Panc1 (cell line): ENCODE data around the gene MORC2. TPM values are rescaled to one million over a fixed set of nuclear protein-coding genes. Genes with fewer than 3 reads are reported as not detected.

ENCODE experiments used
- ATAC-seq: fragments of 200-7000 bp; cut with Tn5 transposase; 2 replicates; pipeline ENCODE4 v1.9.1; 2020; ENCODE audit warnings: mild to moderate bottlenecking, moderate library complexity
- BruUV-seq: library from RNA; stranded (reverse); fragments of 400-500 nt; replicated peaks from 2 replicates; lab custom pipeline; 2021; lab: Mats Ljungman, UMichigan
- CTCF ChIA-PET: fragments of 300-600 bp; sonication (Branson Sonifier 250); formaldehyde crosslinking; loops from one replicate; lab custom pipeline; 2022; ENCODE audit warnings: antibody characterized with exemption; lab: Charles Lee
- POLR2A ChIA-PET: fragments of 300-600 bp; sonication (Branson Sonifier 250); formaldehyde crosslinking; loops from one replicate; lab custom pipeline; 2022; ENCODE audit warnings: antibody characterized with exemption; lab: Charles Lee
- DNase-seq: peaks from one replicate; pipeline ENCODE4 v3.0.0-alpha.2; 2010; ENCODE audit warnings: low read depth, low spot score
- H3K27ac ChIP-seq: 2 replicates; pipeline ENCODE4 v1.5.1; 2011; ENCODE audit warnings: mild to moderate bottlenecking, low read length, inconsistent platforms
- H3K27me3 ChIP-seq: fragments of 200-500 bp; sonication (Bioruptor generic); 2 replicates; pipeline ENCODE4 v1.6.0; 2014; ENCODE audit warnings: low read length, inconsistent platforms; ENCODE audit not compliant: control insufficient read depth, insufficient read depth
- H3K36me3 ChIP-seq: fragments of 200-500 bp; sonication (Bioruptor generic); 2 replicates; pipeline ENCODE4 v1.5.1; 2014; ENCODE audit warnings: inconsistent platforms, mild to moderate bottlenecking, low read length, moderate library complexity; ENCODE audit not compliant: control insufficient read depth, insufficient read depth
- H3K4me1 ChIP-seq: 2 replicates; pipeline ENCODE4 v1.5.1; 2011; ENCODE audit warnings: inconsistent platforms, mild to moderate bottlenecking, low read length, moderate library complexity; ENCODE audit not compliant: control insufficient read depth, insufficient read depth
- H3K4me3 ChIP-seq, 2 experiments: 2 replicates each; pipeline ENCODE4 v1.5.1; 2011 to 2012; ENCODE audit warnings: low read depth in 2 of 2, low read length in 2 of 2, mild to moderate bottlenecking in 2 of 2, inconsistent platforms in 1 of 2, moderate library complexity in 1 of 2
- H3K9me3 ChIP-seq: fragments of 200-500 bp; sonication (Bioruptor generic); 2 replicates; pipeline ENCODE4 v1.5.1; 2014; ENCODE audit warnings: low read depth, mild to moderate bottlenecking, inconsistent platforms, low read length, moderate library complexity; ENCODE audit not compliant: control insufficient read depth, insufficient read depth
- POLR2AphosphoS5 ChIP-seq: IDR thresholded peaks from 2 replicates; pipeline ENCODE4 v1.6.1; 2012; ENCODE audit warnings: mild to moderate bottlenecking, low read depth, low read length, moderate library complexity
- SIN3A ChIP-seq: IDR thresholded peaks from 2 replicates; pipeline ENCODE4 v1.6.1; 2012; ENCODE audit warnings: low read depth, mild to moderate bottlenecking, low read length, moderate library complexity, borderline replicate concordance; ENCODE audit not compliant: insufficient read depth
- TCF7L2 ChIP-seq: IDR thresholded peaks from 2 replicates; pipeline ENCODE4 v1.6.1; 2011; ENCODE audit warnings: mild to moderate bottlenecking, low read depth, low read length, inconsistent platforms
- in situ Hi-C: cut with HindIII; loops from 2 replicates; pipeline ENCODE4 v1.10.0; 2016; ENCODE audit warnings: low sequenced_read_pairs, low pct_unique_long_range_greater_than_20kb
- intact Hi-C: fragments of 100-400 bp; cut with micrococcal nuclease; formaldehyde crosslinking; loops from one replicate; pipeline ENCODE4 v1.10.0; 2022; ENCODE audit not compliant: unreplicated experiment
- total RNA-seq: library from RNA; stranded (reverse); gene quantifications from one replicate; pipeline ENCODE4 v1.2.1, GENCODE V29; 2021; ENCODE audit not compliant: unreplicated experiment
- TF ChIP-seq, protein P1 (sequence below), 2 experiments: IDR thresholded peaks; 2 replicates each; pipeline ENCODE4 v1.6.1; 2011 to 2012; ENCODE audit warnings: low read depth in 2 of 2, control low read depth in 1 of 2, low read length in 1 of 2, mild to moderate bottlenecking in 1 of 2, moderate library complexity in 1 of 2; ENCODE audit not compliant: insufficient read depth in 1 of 2
- TF ChIP-seq, protein P2 (sequence below): fragments of 450-650 bp; IDR thresholded peaks from 2 replicates; pipeline ENCODE4 v1.5.1; 2017; ENCODE audit warnings: mild to moderate bottlenecking

Gene MORC2
- total RNA-seq, 1 experiment from 2014 or later, result 31.5 TPM

DNA sequence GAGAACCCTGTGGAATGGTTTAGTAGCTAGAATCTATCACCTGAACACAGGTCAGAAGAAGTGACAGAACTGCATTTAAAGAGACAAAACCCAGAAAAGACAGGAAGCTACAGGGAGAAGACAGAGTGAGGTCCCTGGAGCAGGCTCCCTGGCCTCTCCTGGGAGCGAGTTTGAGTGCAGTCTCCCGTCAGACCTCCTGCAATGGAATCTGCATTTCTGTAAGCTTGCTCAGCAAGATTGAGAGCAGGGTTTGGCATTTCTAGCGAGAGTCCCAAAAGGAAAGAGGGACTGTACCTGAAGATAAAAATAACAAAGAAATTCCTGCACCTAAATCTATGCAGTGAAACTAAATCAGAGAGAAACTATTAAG, 74.2 kb downstream of the MORC2 start:
- CTCF ChIA-PET, result interaction anchor here (1.0 kb wide), 1 partner anchor 27 kb away, joined by 3 read pairs; no protein-coding TSS in a partner anchor

DNA sequence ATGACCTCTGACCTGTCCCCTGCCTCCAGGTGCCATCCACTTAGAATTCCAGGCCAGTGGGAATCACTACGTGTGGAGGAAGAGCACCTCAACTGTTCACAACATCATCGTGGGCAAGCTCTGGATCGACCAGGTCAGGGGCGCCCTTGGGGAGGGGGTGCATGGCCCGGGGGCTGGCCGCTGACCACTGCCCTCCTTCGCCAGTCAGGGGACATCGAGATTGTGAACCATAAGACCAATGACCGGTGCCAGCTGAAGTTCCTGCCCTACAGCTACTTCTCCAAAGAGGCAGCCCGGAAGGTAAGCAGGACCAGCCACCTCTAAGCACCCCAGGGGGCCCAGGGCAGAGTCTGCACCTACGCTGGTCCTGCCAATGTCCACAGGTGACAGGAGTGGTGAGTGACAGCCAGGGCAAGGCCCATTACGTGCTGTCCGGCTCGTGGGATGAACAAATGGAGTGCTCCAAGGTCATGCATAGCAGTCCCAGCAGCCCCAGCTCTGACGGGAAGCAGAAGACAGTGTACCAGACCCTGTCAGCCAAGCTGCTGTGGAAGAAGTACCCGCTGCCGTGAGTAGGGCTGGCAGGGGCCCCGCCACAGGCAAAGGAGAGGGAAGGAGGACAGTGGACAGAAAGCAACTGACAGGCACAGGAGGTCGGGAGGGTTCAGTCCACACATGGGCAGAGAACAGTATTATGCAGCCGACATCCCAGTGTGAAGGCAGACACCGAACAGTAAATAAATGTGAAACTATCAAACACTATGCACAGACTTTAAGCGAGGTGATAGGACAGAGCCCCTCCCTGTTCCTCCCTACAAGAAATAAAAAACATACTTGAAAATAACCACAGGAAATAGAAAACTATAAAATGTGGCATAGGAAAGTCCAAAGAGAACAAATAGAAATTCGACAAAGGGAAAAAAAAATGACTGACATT, 74.9 kb downstream of the MORC2 start:
- CTCF ChIA-PET, result interaction anchor here (1.0 kb wide), 1 partner anchor 26 kb away, joined by 3 read pairs; no protein-coding TSS in a partner anchor
- TF ChIP-seq TCF7L2, result no peak
- TF ChIP-seq, protein P1, sequence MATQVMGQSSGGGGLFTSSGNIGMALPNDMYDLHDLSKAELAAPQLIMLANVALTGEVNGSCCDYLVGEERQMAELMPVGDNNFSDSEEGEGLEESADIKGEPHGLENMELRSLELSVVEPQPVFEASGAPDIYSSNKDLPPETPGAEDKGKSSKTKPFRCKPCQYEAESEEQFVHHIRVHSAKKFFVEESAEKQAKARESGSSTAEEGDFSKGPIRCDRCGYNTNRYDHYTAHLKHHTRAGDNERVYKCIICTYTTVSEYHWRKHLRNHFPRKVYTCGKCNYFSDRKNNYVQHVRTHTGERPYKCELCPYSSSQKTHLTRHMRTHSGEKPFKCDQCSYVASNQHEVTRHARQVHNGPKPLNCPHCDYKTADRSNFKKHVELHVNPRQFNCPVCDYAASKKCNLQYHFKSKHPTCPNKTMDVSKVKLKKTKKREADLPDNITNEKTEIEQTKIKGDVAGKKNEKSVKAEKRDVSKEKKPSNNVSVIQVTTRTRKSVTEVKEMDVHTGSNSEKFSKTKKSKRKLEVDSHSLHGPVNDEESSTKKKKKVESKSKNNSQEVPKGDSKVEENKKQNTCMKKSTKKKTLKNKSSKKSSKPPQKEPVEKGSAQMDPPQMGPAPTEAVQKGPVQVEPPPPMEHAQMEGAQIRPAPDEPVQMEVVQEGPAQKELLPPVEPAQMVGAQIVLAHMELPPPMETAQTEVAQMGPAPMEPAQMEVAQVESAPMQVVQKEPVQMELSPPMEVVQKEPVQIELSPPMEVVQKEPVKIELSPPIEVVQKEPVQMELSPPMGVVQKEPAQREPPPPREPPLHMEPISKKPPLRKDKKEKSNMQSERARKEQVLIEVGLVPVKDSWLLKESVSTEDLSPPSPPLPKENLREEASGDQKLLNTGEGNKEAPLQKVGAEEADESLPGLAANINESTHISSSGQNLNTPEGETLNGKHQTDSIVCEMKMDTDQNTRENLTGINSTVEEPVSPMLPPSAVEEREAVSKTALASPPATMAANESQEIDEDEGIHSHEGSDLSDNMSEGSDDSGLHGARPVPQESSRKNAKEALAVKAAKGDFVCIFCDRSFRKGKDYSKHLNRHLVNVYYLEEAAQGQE (IDR thresholded peaks at IDR 0.05; ENCODE audit: insufficient read depth in 1 of 2, low read depth in 2 of 2, low read length in 1 of 2), result no peak
- TF ChIP-seq POLR2AphosphoS5, result no peak
- TF ChIP-seq, protein P2, sequence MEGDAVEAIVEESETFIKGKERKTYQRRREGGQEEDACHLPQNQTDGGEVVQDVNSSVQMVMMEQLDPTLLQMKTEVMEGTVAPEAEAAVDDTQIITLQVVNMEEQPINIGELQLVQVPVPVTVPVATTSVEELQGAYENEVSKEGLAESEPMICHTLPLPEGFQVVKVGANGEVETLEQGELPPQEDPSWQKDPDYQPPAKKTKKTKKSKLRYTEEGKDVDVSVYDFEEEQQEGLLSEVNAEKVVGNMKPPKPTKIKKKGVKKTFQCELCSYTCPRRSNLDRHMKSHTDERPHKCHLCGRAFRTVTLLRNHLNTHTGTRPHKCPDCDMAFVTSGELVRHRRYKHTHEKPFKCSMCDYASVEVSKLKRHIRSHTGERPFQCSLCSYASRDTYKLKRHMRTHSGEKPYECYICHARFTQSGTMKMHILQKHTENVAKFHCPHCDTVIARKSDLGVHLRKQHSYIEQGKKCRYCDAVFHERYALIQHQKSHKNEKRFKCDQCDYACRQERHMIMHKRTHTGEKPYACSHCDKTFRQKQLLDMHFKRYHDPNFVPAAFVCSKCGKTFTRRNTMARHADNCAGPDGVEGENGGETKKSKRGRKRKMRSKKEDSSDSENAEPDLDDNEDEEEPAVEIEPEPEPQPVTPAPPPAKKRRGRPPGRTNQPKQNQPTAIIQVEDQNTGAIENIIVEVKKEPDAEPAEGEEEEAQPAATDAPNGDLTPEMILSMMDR, result no peak
- no peak for TF ChIP-seq SIN3A
- H3K4me1 ChIP-seq, result no peaks in the 10 kb centered on the region
- DNase-seq (no peak), ATAC-seq (no peak)
- no peaks in the 10 kb centered on the region for H3K27me3 ChIP-seq
- in situ Hi-C loops, result no loop called here
- no peak overlapping the region for H3K27ac ChIP-seq
- POLR2A ChIA-PET, result no interaction called here
- no peaks in the 10 kb centered on the region for H3K36me3 ChIP-seq
- no TSS peak for BruUV-seq
- no peak overlapping the region for H3K4me3 ChIP-seq
- intact Hi-C loops, result no loop called here
- H3K9me3 ChIP-seq, result no peaks in the 10 kb centered on the region

More for the DNA sequence above, 74.2 kb downstream of the MORC2 start:
- intact Hi-C loops, result no loop called here
- Histone ChIP-seq H3K27ac (no peak overlapping the region), H3K36me3 (no peaks in the 10 kb centered on the region), H3K4me3 (no peak overlapping the region), H3K9me3 (no peaks in the 10 kb centered on the region), H3K27me3 (no peaks in the 10 kb centered on the region), H3K4me1 (no peaks in the 10 kb centered on the region)
- no TSS peak for BruUV-seq
- in situ Hi-C loops, result no loop called here
- ATAC-seq (no peak), DNase-seq (no peak)
- TF ChIP-seq SIN3A (no peak), TCF7L2 (no peak), POLR2AphosphoS5 (no peak)
- TF ChIP-seq, protein P2, result no peak
- TF ChIP-seq, protein P1 (IDR thresholded peaks at IDR 0.05; ENCODE audit: insufficient read depth in 1 of 2, low read depth in 2 of 2, low read length in 1 of 2), result no peak
- POLR2A ChIA-PET, result no interaction called here
